Liver (tissue), 9 donors: ENCODE measurements around the gene WARS2. TPM values are rescaled to one million over a fixed set of nuclear protein-coding genes. Genes with fewer than 3 reads are reported as not detected.

Experiments used
- DNase-seq: peaks from one replicate; pipeline ENCODE4 v3.0.0-alpha.2; 2017; ENCODE audit warnings: low spot score
- H3K27ac ChIP-seq, 2 donors: one replicate each; pipeline ENCODE4 v1.7.0; 2013; ENCODE audit warnings: inconsistent platforms in 2 of 2, low read length in 2 of 2, control low read depth in 1 of 2, low read depth in 1 of 2, mild to moderate bottlenecking in 1 of 2
- H3K27me3 ChIP-seq, 4 donors: one replicate each; pipeline versions ENCODE4 v1.6.1 to v1.7.0; 2013; ENCODE audit warnings: low read length in 3 of 4, inconsistent platforms in 1 of 4, mild to moderate bottlenecking in 1 of 4, moderate library complexity in 1 of 4; ENCODE audit not compliant: control insufficient read depth in 4 of 4, insufficient read depth in 4 of 4
- H3K36me3 ChIP-seq, 4 donors: one replicate each; pipeline versions ENCODE4 v1.6.1 to v1.7.0; 2013; ENCODE audit warnings: low read length in 3 of 4, mild to moderate bottlenecking in 3 of 4, low read depth in 1 of 4, moderate library complexity in 1 of 4; ENCODE audit not compliant: control insufficient read depth in 4 of 4, insufficient read depth in 3 of 4
- H3K4me1 ChIP-seq, 4 donors: one replicate each; pipeline versions ENCODE4 v1.6.1 to v1.7.0; 2013; ENCODE audit warnings: low read length in 3 of 4, mild to moderate bottlenecking in 3 of 4, moderate library complexity in 1 of 4; ENCODE audit not compliant: control insufficient read depth in 4 of 4, insufficient read depth in 4 of 4
- H3K4me3 ChIP-seq, 3 donors: one replicate each; pipeline versions ENCODE4 v1.6.1 to v1.7.0; 2013; ENCODE audit warnings: low read length in 3 of 3, control low read depth in 1 of 3, low read depth in 1 of 3, mild to moderate bottlenecking in 1 of 3
- H3K9ac ChIP-seq, 2 donors: one replicate each; pipeline ENCODE4 v1.7.0; 2013; ENCODE audit warnings: low read length in 2 of 2, mild to moderate bottlenecking in 2 of 2, moderate library complexity in 2 of 2, control low read depth in 1 of 2, low read depth in 1 of 2
- H3K9me3 ChIP-seq, 4 donors: one replicate each; pipeline versions ENCODE4 v1.6.1 to v1.7.0; 2013; ENCODE audit warnings: low read length in 3 of 4; ENCODE audit not compliant: control insufficient read depth in 4 of 4
- ATF3 ChIP-seq: IDR thresholded peaks from 2 replicates; pipeline ENCODE4 v1.6.1; 2016; ENCODE audit warnings: antibody characterized with exemption
- CTCF ChIP-seq: fragments of 150-350 bp; IDR thresholded peaks from 2 replicates; pipeline ENCODE4 v1.5.1; 2017; ENCODE audit warnings: improper control_type of control experiment, low read depth, low read length; ENCODE audit not compliant: missing input control
- EGR1 ChIP-seq, 2 donors: IDR thresholded peaks; 2 replicates each; pipeline ENCODE4 v1.6.1; 2016 to 2018; ENCODE audit warnings: antibody characterized with exemption in 2 of 2, low read depth in 2 of 2
- FOXA1 ChIP-seq: IDR thresholded peaks from 2 replicates; pipeline ENCODE4 v1.6.1; 2016; ENCODE audit warnings: antibody characterized with exemption
- FOXA2 ChIP-seq: IDR thresholded peaks from 2 replicates; pipeline ENCODE4 v1.6.1; 2016; ENCODE audit warnings: antibody characterized with exemption
- GABPA ChIP-seq, 2 donors: IDR thresholded peaks in 1 of 2; conservative IDR thresholded peaks in 1 of 2; 2 replicates each; pipeline ENCODE4 v1.6.1; 2016; ENCODE audit warnings: antibody characterized with exemption in 2 of 2, mild to moderate bottlenecking in 1 of 2, moderate library complexity in 1 of 2
- HNF4A ChIP-seq, 2 donors: conservative IDR thresholded peaks; 2 replicates each; pipeline ENCODE4 v1.6.1; 2016; ENCODE audit warnings: antibody characterized with exemption in 2 of 2, mild to moderate bottlenecking in 2 of 2
- HNF4G ChIP-seq: IDR thresholded peaks from 2 replicates; pipeline ENCODE4 v1.6.1; 2016; ENCODE audit warnings: antibody characterized with exemption
- JUND ChIP-seq, 2 donors: IDR thresholded peaks; 2 replicates each; pipeline ENCODE4 v1.6.1; 2016; ENCODE audit warnings: antibody characterized with exemption in 2 of 2
- MAX ChIP-seq: IDR thresholded peaks from 2 replicates; pipeline ENCODE4 v1.6.1; 2016; ENCODE audit warnings: antibody characterized with exemption
- NR2F2 ChIP-seq: IDR thresholded peaks from 2 replicates; pipeline ENCODE4 v1.6.1; 2016; ENCODE audit warnings: antibody characterized with exemption
- RAD21 ChIP-seq, 2 donors: IDR thresholded peaks; 2 replicates each; pipeline ENCODE4 v1.6.1; 2016; ENCODE audit warnings: antibody characterized with exemption in 2 of 2, mild to moderate bottlenecking in 2 of 2
- REST ChIP-seq: IDR thresholded peaks from 2 replicates; pipeline ENCODE4 v1.6.1; 2016; ENCODE audit warnings: antibody characterized with exemption, mild to moderate bottlenecking
- RXRA ChIP-seq, 2 donors: IDR thresholded peaks; 2 replicates each; pipeline ENCODE4 v1.6.1; 2017 to 2018; ENCODE audit warnings: antibody characterized with exemption in 2 of 2, mild to moderate bottlenecking in 1 of 2
- SP1 ChIP-seq: IDR thresholded peaks from 2 replicates; pipeline ENCODE4 v1.6.1; 2018; ENCODE audit warnings: antibody characterized with exemption, mild to moderate bottlenecking
- TAF1 ChIP-seq: conservative IDR thresholded peaks from 2 replicates; pipeline ENCODE4 v1.6.1; 2016; ENCODE audit warnings: antibody characterized with exemption, mild to moderate bottlenecking
- YY1 ChIP-seq: IDR thresholded peaks from 2 replicates; pipeline ENCODE4 v1.6.1; 2016; ENCODE audit warnings: antibody characterized with exemption, mild to moderate bottlenecking
- ZBTB33 ChIP-seq: IDR thresholded peaks from 2 replicates; pipeline ENCODE4 v1.6.1; 2016; ENCODE audit warnings: antibody characterized with exemption
- WGBS: extraction: QIAGEN DNeasy Blood & Tissue Kit; methylation state at CpG from one replicate; pipeline ENCODE4 v1.1.7; 2013; 5-methylcytosine and 5-hydroxymethylcytosine counted together
- polyA plus RNA-seq, 2 donors: library from polyadenylated mRNA; stranded (reverse) in 1 of 2; unstranded in 1 of 2; fragments of 200-250 nt in 1 of 2; fragments of >200 nt in 1 of 2; fragmentation: Nextera tagmentation in 1 of 2; extraction: Ambion mirVana in 1 of 2; gene quantifications; one replicate each; pipeline versions ENCODE4 v1.2.1 to v1.2.3, GENCODE V29; 2013 to 2015
- total RNA-seq, 2 donors: library from RNA; depleted of rRNA; stranded (reverse); fragments of >200 nt; gene quantifications; one replicate each; pipeline ENCODE4 v1.2.3, GENCODE V29; 2014
- donor health status: healthy.
- donor health status: healthy.
- donor health status: healthy.
- donor health status: healthy.
- donor health status: healthy.

Gene WARS2
- total and polyA plus RNA-seq, 4 donors = 3.5 to 14.5 (median 7.0) TPM

GRCh38 chr1:119093721-119094120 lies 46.7 kb downstream of the WARS2 start:
- TF ChIP-seq CTCF = no peak
- TF ChIP-seq SP1 = no peak
- TF ChIP-seq EGR1 (IDR thresholded peaks at IDR 0.05; ENCODE audit: low read depth in 2 of 2) = no peak
- no peak for TF ChIP-seq JUND (IDR thresholded peaks at IDR 0.05)
- TF ChIP-seq HNF4G = no peak
- TF ChIP-seq TAF1 = no peak
- no peak for TF ChIP-seq ATF3
- no peak for TF ChIP-seq GABPA (IDR thresholded peaks at IDR 0.05 in 1 of 2, conservative IDR thresholded peaks at IDR 0.05 in 1 of 2)
- TF ChIP-seq MAX = no peak
- TF ChIP-seq ZBTB33 = no peak
- no peak for TF ChIP-seq FOXA1
- TF ChIP-seq HNF4A (conservative IDR thresholded peaks at IDR 0.05) = no peak
- TF ChIP-seq NR2F2 = no peak
- no peak for TF ChIP-seq REST
- TF ChIP-seq YY1 = no peak
- TF ChIP-seq RXRA (IDR thresholded peaks at IDR 0.05) = no peak
- no peak for TF ChIP-seq RAD21 (IDR thresholded peaks at IDR 0.05)
- no peak for DNase-seq
- Histone ChIP-seq H3K4me1 (no peaks in the 10 kb centered on the region), H3K9me3 (no peaks in the 10 kb centered on the region), H3K9ac (no peak overlapping the region), H3K27ac (no peak overlapping the region), H3K27me3 (no peaks in the 10 kb centered on the region), H3K4me3 (no peak overlapping the region), H3K36me3 (no peaks in the 10 kb centered on the region)
- 84% methylated on average over 1 of the region's 1 CpG for WGBS

GRCh38 chr1:119091618-119092017 lies 48.8 kb downstream of the WARS2 start:
- 88% methylated on average over 4 of the region's 4 CpGs for WGBS

More at GRCh38 chr1:119091618-119092017, 48.8 kb downstream of the WARS2 start:
- Histone ChIP-seq H3K36me3 (no peaks in the 10 kb centered on the region), H3K4me1 (no peaks in the 10 kb centered on the region), H3K9ac (no peak overlapping the region), H3K27ac (no peak overlapping the region), H3K9me3 (no peaks in the 10 kb centered on the region), H3K4me3 (no peak overlapping the region), H3K27me3 (no peaks in the 10 kb centered on the region)
- no peak for DNase-seq
- no peak for TF ChIP-seq ZBTB33
- TF ChIP-seq NR2F2 = no peak
- no peak for TF ChIP-seq SP1
- TF ChIP-seq MAX = no peak
- TF ChIP-seq FOXA2 = no peak
- no peak for TF ChIP-seq JUND (IDR thresholded peaks at IDR 0.05)
- no peak for TF ChIP-seq REST
